Measurements from ENCODE around the gene CFHR5. TPM values are rescaled to one million over a fixed set of nuclear protein-coding genes. Genes with fewer than 3 reads are reported as not detected.
"Not testable (repeated sequence)": the region's sequence is repeated elsewhere in the genome, so short reads cannot be mapped to it uniquely, and the experiment has no call there.

Gene CFHR5
- total and polyA plus RNA-seq, 2 of the 13 experiments (the other 11 are each of a cell fraction or from before 2014, with no cell fraction given): not detected

GRCh38 chr1:197034631-197035339, 57.4 kb downstream of the CFHR5 start:
- H4K20me1 ChIP-seq (ENCODE audit: insufficient read depth, low read length); H3K79me2 ChIP-seq (ENCODE audit: insufficient read depth, low read length); in situ Hi-C loops (cut with HindIII; ENCODE audit: extremely low pct_ligation_motif_present, low pct_unique_long_range_greater_than_20kb); CTCF ChIA-PET (ENCODE audit: low intra/inter-chr PET ratio, low total read pairs); DNase-seq (ENCODE audit: low spot score); BruUV-seq (replicated peaks); H3K27me3 ChIP-seq (ENCODE audit: control insufficient read depth in 1 of 2, insufficient read depth in 2 of 2, low read length in 2 of 2); H3K4me2 ChIP-seq (ENCODE audit: low read depth, low read length); H2AFZ ChIP-seq (ENCODE audit: low read length); H3K9ac ChIP-seq (ENCODE audit: insufficient read depth, low read depth, low read length); intact Hi-C loops (cut with micrococcal nuclease; ENCODE audit: unreplicated experiment); H3K4me3 ChIP-seq (replicated peaks in 1 of 3; ENCODE audit: insufficient read depth in 1 of 3, low read depth in 2 of 3, low read length in 3 of 3); H3K9me3 ChIP-seq (ENCODE audit: low read length); POLR2A ChIA-PET; H3K36me3 ChIP-seq (replicated peaks in 1 of 2; ENCODE audit: control insufficient read depth in 1 of 2, insufficient read depth in 2 of 2, low read length in 2 of 2); FAIRE-seq; H3K27ac ChIP-seq (ENCODE audit: extremely low read length, insufficient read depth, low read length); H3K4me1 ChIP-seq (ENCODE audit: insufficient read depth, low read length); ATAC-seq: not testable (repeated sequence)
- 34% methylated on average over 6 of the region's 6 CpGs for WGBS (ENCODE audit: low lambda C conversion rate)

- BruUV-seq (replicated peaks): no TSS peak
- ChIA-PET CTCF (ENCODE audit: low intra/inter-chr PET ratio, low total read pairs) (no interaction called here), POLR2A (no interaction called here)
- ATAC-seq: no peak
- no peak for DNase-seq (ENCODE audit: low spot score)
- no peak overlapping the region for H3K4me3 ChIP-seq (replicated peaks in 1 of 3; ENCODE audit: insufficient read depth in 1 of 3, low read depth in 2 of 3, low read length in 3 of 3)
- H3K36me3 ChIP-seq (replicated peaks in 1 of 2; ENCODE audit: control insufficient read depth in 1 of 2, insufficient read depth in 2 of 2, low read length in 2 of 2): no peaks in the 10 kb centered on the region
- no peaks in the 10 kb centered on the region for H3K4me1 ChIP-seq (ENCODE audit: insufficient read depth, low read length)
- no peak overlapping the region for H3K4me2 ChIP-seq (ENCODE audit: low read depth, low read length)
- no peaks in the 10 kb centered on the region for H3K9me3 ChIP-seq (ENCODE audit: low read length)
- in situ Hi-C loops (cut with HindIII; ENCODE audit: extremely low pct_ligation_motif_present, low pct_unique_long_range_greater_than_20kb) (no loop called here), intact Hi-C loops (cut with micrococcal nuclease; ENCODE audit: unreplicated experiment) (no loop called here)
- no peaks in the 10 kb centered on the region for H3K27me3 ChIP-seq (ENCODE audit: control insufficient read depth in 1 of 2, insufficient read depth in 2 of 2, low read length in 2 of 2)
- no peak overlapping the region for H2AFZ ChIP-seq (ENCODE audit: low read length)
- FAIRE-seq: no peak
- H3K27ac ChIP-seq (ENCODE audit: extremely low read length, insufficient read depth, low read length): no peak overlapping the region
- no peak for TF ChIP-seq PPARG (CRISPR knock-in tag; conservative IDR thresholded peaks at IDR 0.05)
- TF ChIP-seq JUNB (CRISPR knock-in tag; IDR thresholded peaks at IDR 0.05; ENCODE audit: borderline replicate concordance): no peak
- TF ChIP-seq U2AF1 (optimal IDR thresholded peaks at IDR 0.05; ENCODE audit: low read depth, low read length): no peak
- no peak for TF ChIP-seq ZNF34 (CRISPR knock-in tag; IDR thresholded peaks at IDR 0.05; ENCODE audit: borderline replicate concordance)
- no peak for TF ChIP-seq FOXM1 (CRISPR knock-in tag; IDR thresholded peaks at IDR 0.05)
- no peak for TF ChIP-seq ERF (CRISPR knock-in tag; IDR thresholded peaks at IDR 0.05)
- TF ChIP-seq ZC3H13 (CRISPR knock-in tag; IDR thresholded peaks at IDR 0.05): no peak
- H4K20me1 ChIP-seq (ENCODE audit: insufficient read depth, low read length): no peaks in the 10 kb centered on the region
- WGBS (ENCODE audit: low lambda C conversion rate): 77% methylated on average over 3 of the region's 3 CpGs
- no peaks in the 10 kb centered on the region for H3K79me2 ChIP-seq (ENCODE audit: insufficient read depth, low read length)
- H3K9ac ChIP-seq (ENCODE audit: insufficient read depth, low read depth, low read length): no peak overlapping the region
Observed at GRCh38 chr1:197036861-197037260, 59.5 kb downstream of the CFHR5 start.

Data from HepG2 (cell line).